Heart left ventricle (tissue), 16 donors: ENCODE data around the gene ANKRD33. TPM values are rescaled to one million over a fixed set of nuclear protein-coding genes. Genes with fewer than 3 reads are reported as not detected.
A peak's percentile ranks its signal among the peaks of the same experiment; 100 is the strongest.

Experiments used
- ATAC-seq, 4 donors: fragments of 200-7000 bp; cut with Tn5 transposase; one replicate each; pipeline ENCODE4 v1.9.1; 2020 to 2022; ENCODE audit warnings: moderate library complexity in 4 of 4, mild to moderate bottlenecking in 3 of 4, moderate number of reproducible peaks in 1 of 4
- DNase-seq, 5 donors: peaks; one replicate each; pipeline ENCODE4 v3.0.0-alpha.2; 2020
- H3K27ac ChIP-seq, 12 donors: fragments of 200-600 bp; sonication (generic) in 4 of 12; one replicate each; pipeline versions ENCODE4 v1.5.0 to v1.8.0; 2016 to 2022; ENCODE audit warnings: mild to moderate bottlenecking in 2 of 12
- H3K27me3 ChIP-seq, 9 donors: fragments of 200-600 bp; sonication (generic) in 2 of 9; one replicate each; pipeline versions ENCODE4 v1.5.1 to v1.8.0; 2016 to 2022; ENCODE audit warnings: mild to moderate bottlenecking in 3 of 9
- H3K36me3 ChIP-seq, 9 donors: fragments of 200-600 bp; sonication (generic) in 2 of 9; one replicate each; pipeline versions ENCODE4 v1.5.0 to v1.8.0; 2018 to 2022; ENCODE audit warnings: mild to moderate bottlenecking in 2 of 9
- H3K4me1 ChIP-seq, 12 donors: fragments of 200-600 bp; sonication (generic) in 4 of 12; one replicate each; pipeline versions ENCODE4 v1.5.0 to v1.8.0; 2016 to 2022; ENCODE audit warnings: mild to moderate bottlenecking in 3 of 12
- H3K4me3 ChIP-seq, 12 donors: fragments of 200-600 bp; sonication (generic) in 4 of 12; one replicate each; pipeline versions ENCODE4 v1.5.0 to v1.8.0; 2017 to 2022; ENCODE audit warnings: mild to moderate bottlenecking in 9 of 12, moderate library complexity in 4 of 12
- H3K9me3 ChIP-seq, 12 donors: fragments of 200-600 bp; sonication (generic) in 4 of 12; one replicate each; pipeline versions ENCODE4 v1.5.0 to v1.8.0; 2016 to 2022; ENCODE audit warnings: mild to moderate bottlenecking in 1 of 12
- CTCF ChIP-seq, 12 donors: fragments of 200-600 bp; sonication (generic) in 4 of 12; IDR thresholded peaks; one replicate each; pipeline versions ENCODE4 v1.5.0 to v1.8.0; 2018 to 2022; ENCODE audit warnings: antibody characterized with exemption in 12 of 12, mild to moderate bottlenecking in 5 of 12
- POLR2A ChIP-seq, 2 donors: fragments of 450-650 bp; IDR thresholded peaks; one replicate each; pipeline ENCODE4 v1.6.1; 2017; ENCODE audit warnings: antibody characterized with exemption in 2 of 2, mild to moderate bottlenecking in 2 of 2, moderate library complexity in 2 of 2
- WGBS, 4 donors: extraction: QIAGEN DNeasy Blood & Tissue Kit in 2 of 4; methylation state at CpG; one replicate each; pipeline versions ENCODE4 v1.1.5 to v1.1.7; 2013 to 2018; 5-methylcytosine and 5-hydroxymethylcytosine counted together
- intact Hi-C, 10 donors: fragments of 100-400 bp; cut with DNase I; formaldehyde crosslinking; loops; one replicate each; pipeline versions ENCODE4 v1.11.1 to v1.14.2; 2022
- polyA plus RNA-seq, 2 donors: library from polyadenylated mRNA; stranded (reverse); fragments of 200-250 nt; gene quantifications; one replicate each; pipeline ENCODE4 v1.2.3, GENCODE V29; 2013
- total RNA-seq, 9 donors: library from RNA; depleted of rRNA in 2 of 9; stranded (reverse); fragments of >200 nt in 2 of 9; fragmentation: NEBNext Ultra II Directional in 3 of 9; extraction: Animal tissue kit (Norgen Biotek cat#: 25700) in 3 of 9; gene quantifications; one replicate each; pipeline versions ENCODE4 v1.1.0 to v1.2.4, GENCODE V29; 2016 to 2023
- donor health status: ischemic (EF 13 %, LVEDD 7.1; RV severe dilation, severe dysfunction).
- donor health status: healthy with polysubstance abuse.
- donor health status: DM: no; HTN: yes; CAD: no.
- donor health status: DM: no; HTN: no; CAD: no.
- donor health status: ischemic (EF 25% LVEDD 6.9; RV normal size, moderate dysfunction).
- donor health status: ischemic (EF 25% LVEDD 5.7; RV mildly dilated, moderate dysfunction).
- donor health status: healthy.
- donor health status: DM: yes; HTN: yes; CAD: no.
- donor health status: ischemic (EF 35%, LVEDD 5.7; RV mildly dilated, moderate dysfunction).
- donor health status: nonischemic (EF 11% LVEDD 7.7; RV severe dilation, severe dysfunction).
- donor health status: DM: yes; HTN: yes; CAD: no.
- donor health status: PGD.
- donor health status: ischemic (EF 29% LVEDD 5.4; RV normal size, mild dysfunction).
- donor health status: nonischemic (EF 23%, LVEDD 6.1; RV moderate dilation, normal function).

ANKRD33 gene
- total and polyA plus RNA-seq, 11 donors: not detected

- peak overlapping the region in 1 of 12 donors; percentile 31 for H3K27ac ChIP-seq
Observed at GRCh38 chr12:51869496-51869865, 18.4 kb upstream of the ANKRD33 start.

GRCh38 chr12:51869931-51870330 is 18.0 kb upstream of the ANKRD33 start:
- Histone ChIP-seq H3K4me3 (peak overlapping the region in 1 of 12 donors; percentile 59), H3K27ac (no peak overlapping the region)

More at GRCh38 chr12:51869496-51869865, 18.4 kb upstream of the ANKRD33 start:
- Histone ChIP-seq H3K4me3 (peak overlapping the region; percentile 29 to 64 (median 54)), H3K36me3 (no peaks in the 10 kb centered on the region), H3K27me3 (peaks cover 0 to 26% (median 8%) of the 10 kb centered on the region in 9 donors), H3K9me3 (no peaks in the 10 kb centered on the region), H3K4me1 (peaks cover 0 to 34% (median 12%) of the 10 kb centered on the region in 12 donors)
- ATAC-seq (peak in 1 of 4 donors; percentile 17), DNase-seq (peak in 2 of 5 donors; percentile 26 to 58)
- intact Hi-C loops: no loop called here
- 27 to 54% (median 37%) methylated on average over 13 to 20 of the region's 20 CpGs for WGBS, 4 donors
- no peak for TF ChIP-seq CTCF (IDR thresholded peaks at IDR 0.05)
- TF ChIP-seq POLR2A (IDR thresholded peaks at IDR 0.05): no peak

GRCh38 chr12:51870504-51870903 is 17.4 kb upstream of the ANKRD33 start:
- ATAC-seq: no peak
- no peak for DNase-seq
- H3K4me1 ChIP-seq: peaks cover 0 to 32% (median 10%) of the 10 kb centered on the region in 12 donors
- no peak overlapping the region for H3K4me3 ChIP-seq
- no peaks in the 10 kb centered on the region for H3K36me3 ChIP-seq
- peaks cover 0 to 18% (median 8%) of the 10 kb centered on the region in 9 donors for H3K27me3 ChIP-seq
- H3K9me3 ChIP-seq: no peaks in the 10 kb centered on the region
- intact Hi-C loops: loop anchor here in 7 of 10 donors (2.0 to 10.0 kb wide), 11 partner anchors 20 to 448 kb away; partner anchors contain the start of gene SLC4A8 (in 3 of the 7)
- TF ChIP-seq POLR2A (IDR thresholded peaks at IDR 0.05) (no peak), CTCF (IDR thresholded peaks at IDR 0.05) (no peak)
- 80 to 91% (median 81%) methylated on average over 4 of the region's 4 CpGs for WGBS, 4 donors
- no peak overlapping the region for H3K27ac ChIP-seq

More at GRCh38 chr12:51869931-51870330, 18.0 kb upstream of the ANKRD33 start:
- Histone ChIP-seq H3K4me1 (peaks cover 0 to 32% (median 10%) of the 10 kb centered on the region in 12 donors), H3K9me3 (no peaks in the 10 kb centered on the region), H3K36me3 (no peaks in the 10 kb centered on the region), H3K27me3 (peaks cover 0 to 22% (median 8%) of the 10 kb centered on the region in 9 donors)
- 59 to 86% (median 76%) methylated on average over 3 of the region's 3 CpGs for WGBS, 4 donors
- no peak for TF ChIP-seq CTCF (IDR thresholded peaks at IDR 0.05)
- no peak for TF ChIP-seq POLR2A (IDR thresholded peaks at IDR 0.05)
- ATAC-seq: no peak
- peak in 2 of 5 donors; percentile 19 to 42 for DNase-seq
- intact Hi-C loops: loop anchor here in 7 of 10 donors (2.0 to 10.0 kb wide), 11 partner anchors 19 to 448 kb away; partner anchors contain the start of gene SLC4A8 (in 3 of the 7)

- no peak for TF ChIP-seq POLR2A (IDR thresholded peaks at IDR 0.05)
- no peak for TF ChIP-seq CTCF (IDR thresholded peaks at IDR 0.05)
- no peak overlapping the region for H3K27ac ChIP-seq
- no peaks in the 10 kb centered on the region for H3K36me3 ChIP-seq
- H3K27me3 ChIP-seq: peaks cover 0 to 18% (median 8%) of the 10 kb centered on the region in 9 donors
- intact Hi-C loops: loop anchor here in 7 of 10 donors (2.0 to 10.0 kb wide), 11 partner anchors 20 to 449 kb away; partner anchors contain the start of gene SLC4A8 (in 3 of the 7)
- H3K4me1 ChIP-seq: peaks cover 0 to 32% (median 10%) of the 10 kb centered on the region in 12 donors
- H3K4me3 ChIP-seq: no peak overlapping the region
- 73 to 83% (median 79%) methylated on average over 5 to 6 of the region's 6 CpGs for WGBS, 4 donors
- DNase-seq (peak in 4 of 5 donors; percentile 51 to 79 (median 62)), ATAC-seq (peak in 2 of 4 donors; percentile 49 to 60)
- H3K9me3 ChIP-seq: no peaks in the 10 kb centered on the region
Observed at GRCh38 chr12:51871126-51871525, 16.8 kb upstream of the ANKRD33 start.
